DND-41 (cell line): ENCODE data around the gene ZNF593.

Source experiments
- EZH2 ChIP-seq: IDR thresholded peaks from 3 replicates; pipeline ENCODE4 v1.6.1; 2012; ENCODE audit warnings: borderline replicate concordance, low read depth, mild to moderate bottlenecking, moderate library complexity, low read length, inconsistent platforms; ENCODE audit not compliant: severe bottlenecking
- TF ChIP-seq, protein P1 (sequence below): IDR thresholded peaks from 2 replicates; pipeline ENCODE4 v1.5.1; 2012; ENCODE audit warnings: borderline replicate concordance, low read length, moderate library complexity, mild to moderate bottlenecking; ENCODE audit not compliant: poor library complexity, severe bottlenecking; ENCODE audit errors: extremely low read depth

DNA sequence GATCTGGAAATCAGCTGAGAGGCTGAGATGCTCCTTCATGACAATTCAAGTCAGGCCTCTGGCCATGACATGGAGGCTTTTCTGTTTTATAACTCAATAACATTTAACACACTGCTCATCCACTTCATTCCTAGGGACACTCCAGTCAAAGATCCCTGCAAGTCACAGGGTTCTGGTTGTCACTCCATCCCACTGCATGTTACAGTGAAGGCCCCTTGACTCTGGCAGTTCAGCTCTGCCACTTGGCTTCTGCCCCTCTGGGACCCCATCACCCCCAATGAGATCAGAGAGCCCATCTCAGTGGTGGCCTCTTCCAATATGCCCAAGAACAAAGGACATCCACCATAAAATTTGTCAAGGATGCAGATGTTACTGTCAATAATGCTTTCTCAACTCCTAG is 20.8 kb upstream of the ZNF593 start:
- TF ChIP-seq, protein P1, sequence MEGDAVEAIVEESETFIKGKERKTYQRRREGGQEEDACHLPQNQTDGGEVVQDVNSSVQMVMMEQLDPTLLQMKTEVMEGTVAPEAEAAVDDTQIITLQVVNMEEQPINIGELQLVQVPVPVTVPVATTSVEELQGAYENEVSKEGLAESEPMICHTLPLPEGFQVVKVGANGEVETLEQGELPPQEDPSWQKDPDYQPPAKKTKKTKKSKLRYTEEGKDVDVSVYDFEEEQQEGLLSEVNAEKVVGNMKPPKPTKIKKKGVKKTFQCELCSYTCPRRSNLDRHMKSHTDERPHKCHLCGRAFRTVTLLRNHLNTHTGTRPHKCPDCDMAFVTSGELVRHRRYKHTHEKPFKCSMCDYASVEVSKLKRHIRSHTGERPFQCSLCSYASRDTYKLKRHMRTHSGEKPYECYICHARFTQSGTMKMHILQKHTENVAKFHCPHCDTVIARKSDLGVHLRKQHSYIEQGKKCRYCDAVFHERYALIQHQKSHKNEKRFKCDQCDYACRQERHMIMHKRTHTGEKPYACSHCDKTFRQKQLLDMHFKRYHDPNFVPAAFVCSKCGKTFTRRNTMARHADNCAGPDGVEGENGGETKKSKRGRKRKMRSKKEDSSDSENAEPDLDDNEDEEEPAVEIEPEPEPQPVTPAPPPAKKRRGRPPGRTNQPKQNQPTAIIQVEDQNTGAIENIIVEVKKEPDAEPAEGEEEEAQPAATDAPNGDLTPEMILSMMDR: no peak
- no peak for TF ChIP-seq EZH2
